HUES6 (cell line): Measurements from ENCODE around the gene CCNL2.
A peak's percentile ranks its signal among the peaks of the same experiment; 100 is the strongest.

Experiments
- H3K27ac ChIP-seq: 2 replicates; pipeline ENCODE4 v1.7.0; 2013; ENCODE audit warnings: low read depth, mild to moderate bottlenecking, low read length, inconsistent platforms
- H3K27me3 ChIP-seq: 2 replicates; pipeline ENCODE4 v1.6.1; 2013; ENCODE audit warnings: low read length; ENCODE audit not compliant: control insufficient read depth, insufficient read depth
- H3K36me3 ChIP-seq: 2 replicates; pipeline ENCODE4 v1.6.1; 2013; ENCODE audit warnings: low read length; ENCODE audit not compliant: control insufficient read depth, insufficient read depth
- H3K4me1 ChIP-seq: 2 replicates; pipeline ENCODE4 v1.6.1; 2013; ENCODE audit warnings: low read length; ENCODE audit not compliant: control insufficient read depth, insufficient read depth
- H3K4me3 ChIP-seq: 2 replicates; pipeline ENCODE4 v1.5.1; 2013; ENCODE audit warnings: low read depth, low read length
- H3K9ac ChIP-seq: one replicate; pipeline ENCODE4 v1.6.1; 2013; ENCODE audit warnings: mild to moderate bottlenecking, low read length
- H3K9me3 ChIP-seq: 2 replicates; pipeline ENCODE4 v1.6.1; 2013; ENCODE audit warnings: low read depth, low read length; ENCODE audit not compliant: control insufficient read depth, insufficient read depth

CCNL2 gene

DNA sequence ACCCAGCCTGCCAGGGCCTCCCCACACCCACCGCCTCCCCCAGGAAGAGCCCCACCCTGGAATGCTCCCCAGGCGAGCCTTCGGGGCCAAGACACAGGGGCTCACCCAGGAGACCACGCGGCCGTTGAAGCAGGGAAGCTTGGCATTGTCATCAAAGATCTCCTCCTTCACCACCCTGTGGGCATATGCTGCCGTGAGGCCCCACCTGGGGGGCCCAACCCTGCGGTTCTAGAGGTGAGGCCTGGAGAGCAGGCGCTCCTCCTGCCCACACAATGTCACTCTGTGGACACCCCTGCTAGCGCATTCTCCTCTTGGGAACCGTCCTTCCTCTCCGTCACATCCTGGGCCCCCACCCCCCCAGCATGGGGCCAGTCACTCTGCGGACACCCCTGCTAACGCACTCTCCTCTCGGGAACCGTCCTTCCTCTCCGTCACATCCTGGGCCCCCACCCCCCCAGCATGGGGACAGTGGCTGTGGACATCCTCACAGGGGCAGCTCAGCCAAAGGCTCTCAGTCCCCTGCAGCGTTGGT lies 56.5 kb downstream of the CCNL2 start:
- Histone ChIP-seq H3K4me1 (peaks cover 5% of the 10 kb centered on the region), H3K4me3 (no peak overlapping the region), H3K36me3 (peaks cover 38% of the 10 kb centered on the region), H3K9ac (no peak overlapping the region), H3K27me3 (no peaks in the 10 kb centered on the region), H3K27ac (0 out of 2 replicates have a peak overlapping the region, but pooled peaks have one; percentile 19), H3K9me3 (no peaks in the 10 kb centered on the region)

GRCh38 chr1:1342061-1342562 lies 57.0 kb downstream of the CCNL2 start:
- Histone ChIP-seq H3K4me1 (no peaks in the 10 kb centered on the region), H3K27ac (0 out of 2 replicates have a peak overlapping the region, but pooled peaks have one; percentile 19), H3K4me3 (no peak overlapping the region), H3K27me3 (no peaks in the 10 kb centered on the region), H3K9me3 (no peaks in the 10 kb centered on the region), H3K36me3 (peaks cover 38% of the 10 kb centered on the region), H3K9ac (no peak overlapping the region)

GRCh38 chr1:1341549-1342021 lies 57.5 kb downstream of the CCNL2 start:
- no peak overlapping the region for H3K9ac ChIP-seq
- H3K36me3 ChIP-seq, result peaks cover 38% of the 10 kb centered on the region
- H3K27ac ChIP-seq, result no peak overlapping the region
- no peaks in the 10 kb centered on the region for H3K27me3 ChIP-seq
- no peak overlapping the region for H3K4me3 ChIP-seq
- no peaks in the 10 kb centered on the region for H3K4me1 ChIP-seq
- H3K9me3 ChIP-seq, result no peaks in the 10 kb centered on the region

DNA sequence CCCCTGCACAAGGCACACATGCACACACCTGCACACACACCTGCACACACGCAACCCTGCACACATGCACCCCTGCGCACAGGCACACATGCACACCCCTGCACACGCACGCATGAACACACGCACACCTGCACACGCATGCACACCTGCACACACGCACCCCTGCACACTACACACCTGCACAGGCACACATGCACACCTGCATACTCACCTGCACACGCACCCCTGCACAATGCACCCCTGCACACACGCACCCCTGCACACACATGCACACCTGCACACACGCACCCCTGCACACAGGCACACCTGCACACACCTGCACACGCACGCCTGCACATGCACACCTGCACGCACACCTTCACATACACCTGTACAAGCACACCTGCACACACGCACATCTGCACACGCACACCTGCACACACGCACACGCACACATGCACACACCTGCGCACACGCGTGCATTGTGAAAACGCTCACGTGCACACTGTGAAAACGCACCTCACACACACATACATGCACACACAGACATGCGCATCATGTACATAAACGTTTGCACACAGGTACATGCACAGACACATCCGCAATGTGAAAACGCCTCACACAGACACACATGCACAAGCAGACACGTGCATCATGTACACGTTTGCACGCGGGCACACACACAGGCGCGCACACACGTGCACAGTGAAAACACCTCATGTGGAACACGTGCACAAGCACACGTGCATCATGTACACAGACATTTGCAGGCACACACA lies 58.2 kb downstream of the CCNL2 start:
- no peaks in the 10 kb centered on the region for H3K27me3 ChIP-seq
- peaks cover 34% of the 10 kb centered on the region for H3K36me3 ChIP-seq
- H3K4me1 ChIP-seq, result no peaks in the 10 kb centered on the region
- no peaks in the 10 kb centered on the region for H3K9me3 ChIP-seq
- no peak overlapping the region for H3K27ac ChIP-seq
- no peak overlapping the region for H3K9ac ChIP-seq
- H3K4me3 ChIP-seq, result no peak overlapping the region

DNA sequence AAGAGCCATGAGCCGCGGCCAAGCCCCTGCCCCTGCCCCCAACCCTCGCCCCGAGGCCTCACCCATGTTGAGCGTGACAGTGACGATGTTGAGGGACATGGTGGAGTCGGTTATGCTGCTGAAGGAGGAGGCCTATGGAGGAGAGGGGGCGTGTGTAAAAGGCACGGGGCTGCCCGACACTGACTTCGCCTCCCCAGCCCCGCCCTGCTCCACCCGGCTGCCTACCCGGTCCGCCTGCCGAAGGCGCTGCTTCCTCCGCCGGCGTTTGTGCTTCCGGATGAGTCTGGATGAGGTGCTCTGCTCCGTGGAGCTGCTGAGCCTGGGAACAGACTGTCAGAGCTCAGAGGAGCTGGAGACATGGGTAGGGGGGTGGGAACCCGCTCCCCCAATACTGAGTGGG lies 59.0 kb downstream of the CCNL2 start:
- Histone ChIP-seq H3K4me3 (no peak overlapping the region), H3K36me3 (peaks cover 38% of the 10 kb centered on the region), H3K27ac (no peak overlapping the region), H3K4me1 (no peaks in the 10 kb centered on the region), H3K9ac (no peak overlapping the region), H3K27me3 (no peaks in the 10 kb centered on the region), H3K9me3 (no peaks in the 10 kb centered on the region)

GRCh38 chr1:1338278-1338677 lies 60.9 kb downstream of the CCNL2 start:
- Histone ChIP-seq H3K27ac (no peak overlapping the region), H3K9ac (no peak overlapping the region), H3K36me3 (peaks cover 39% of the 10 kb centered on the region), H3K27me3 (no peaks in the 10 kb centered on the region), H3K9me3 (no peaks in the 10 kb centered on the region), H3K4me3 (no peak overlapping the region), H3K4me1 (no peaks in the 10 kb centered on the region)

DNA sequence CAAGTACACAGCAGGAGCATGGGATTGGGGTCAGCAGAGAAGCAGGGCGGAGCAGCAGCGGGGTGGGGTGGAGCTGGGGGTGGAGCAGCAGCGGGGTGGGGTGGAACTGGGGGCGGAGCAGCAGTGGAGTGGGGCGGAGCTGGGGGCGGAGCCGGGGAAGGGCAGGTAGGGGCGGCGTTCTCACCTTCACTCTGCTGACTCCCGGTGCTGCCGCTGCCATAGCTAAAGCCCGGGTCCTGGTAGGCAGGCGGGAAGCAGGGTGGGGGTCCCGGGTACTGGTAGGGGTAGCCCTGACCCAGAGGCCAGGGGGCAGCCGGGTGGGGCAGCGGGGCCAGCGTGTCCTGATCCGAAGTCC lies 61.4 kb downstream of the CCNL2 start:
- Histone ChIP-seq H3K9ac (no peak overlapping the region), H3K36me3 (peaks cover 39% of the 10 kb centered on the region), H3K9me3 (no peaks in the 10 kb centered on the region), H3K4me1 (no peaks in the 10 kb centered on the region), H3K27me3 (no peaks in the 10 kb centered on the region), H3K27ac (no peak overlapping the region), H3K4me3 (no peak overlapping the region)

DNA sequence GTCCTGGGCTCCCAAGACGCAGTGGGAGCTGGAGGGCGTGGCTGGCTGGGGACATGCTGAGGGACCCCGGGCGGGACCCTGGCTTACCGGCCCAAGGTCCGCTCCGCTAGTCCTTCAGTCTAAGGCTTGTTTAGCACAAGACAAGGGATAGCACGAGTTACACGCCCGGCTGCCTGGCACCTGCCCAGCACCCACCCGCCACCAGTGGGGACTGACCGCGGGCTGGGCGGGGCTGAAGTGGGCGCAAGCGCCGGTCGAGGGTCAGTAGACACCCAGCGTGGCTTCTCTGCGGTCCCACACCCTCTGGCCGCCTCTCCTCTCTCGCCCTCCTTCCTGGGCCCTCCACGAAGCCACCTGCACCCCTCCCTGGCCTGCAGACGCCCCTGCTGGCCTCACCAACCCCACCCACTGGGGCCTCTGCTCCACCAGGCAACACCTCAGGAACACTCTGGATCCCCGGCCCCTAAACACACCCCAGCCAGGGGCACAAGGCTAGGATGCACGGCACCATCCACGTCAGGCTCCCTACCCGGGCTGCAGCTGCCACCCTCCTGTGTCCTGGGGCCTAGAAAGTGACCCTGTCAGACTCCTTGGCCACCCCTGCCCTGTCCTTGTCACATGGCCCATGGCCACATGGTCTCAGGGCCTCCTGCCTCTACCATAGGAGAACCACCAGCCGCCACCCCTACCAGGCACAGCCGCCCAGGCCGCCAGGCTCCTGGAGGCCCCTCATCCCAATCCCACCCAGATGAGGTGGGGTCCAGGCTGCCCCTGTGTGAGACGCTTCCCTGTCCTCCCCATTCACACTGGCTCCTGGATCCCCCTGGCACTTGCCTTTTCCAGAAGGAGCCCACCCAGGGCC lies 62.0 kb downstream of the CCNL2 start:
- no peak overlapping the region for H3K27ac ChIP-seq
- H3K9ac ChIP-seq, result no peak overlapping the region
- H3K9me3 ChIP-seq, result no peaks in the 10 kb centered on the region
- H3K4me1 ChIP-seq, result no peaks in the 10 kb centered on the region
- no peak overlapping the region for H3K4me3 ChIP-seq
- H3K27me3 ChIP-seq, result no peaks in the 10 kb centered on the region
- peaks cover 39% of the 10 kb centered on the region for H3K36me3 ChIP-seq

GRCh38 chr1:1336446-1336845 lies 62.7 kb downstream of the CCNL2 start:
- Histone ChIP-seq H3K36me3 (peaks cover 34% of the 10 kb centered on the region), H3K27me3 (no peaks in the 10 kb centered on the region), H3K4me1 (no peaks in the 10 kb centered on the region)

DNA sequence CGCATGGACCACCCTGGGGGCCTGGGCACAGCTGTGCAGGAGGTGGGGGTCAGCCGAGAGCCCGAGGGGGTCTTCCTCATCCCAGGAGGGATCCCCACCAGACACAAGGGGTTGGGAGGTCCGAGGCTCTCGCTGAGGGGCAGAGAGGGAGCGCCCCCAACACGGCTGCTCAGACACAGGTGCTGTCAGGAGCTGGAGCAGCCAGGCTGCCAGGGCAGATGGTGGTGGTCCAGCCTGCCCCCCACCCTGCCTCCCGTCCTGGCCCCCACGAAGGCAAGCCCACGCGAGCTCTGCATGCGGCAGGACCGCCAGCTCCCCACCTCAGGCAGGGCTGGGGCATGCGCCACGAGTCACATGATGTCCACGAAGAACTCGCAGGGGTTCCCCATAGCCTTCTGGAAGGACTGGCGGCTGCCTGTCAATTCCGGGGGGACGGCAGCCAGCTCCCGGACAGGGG lies 63.3 kb downstream of the CCNL2 start:
- no peak overlapping the region for H3K9ac ChIP-seq
- H3K36me3 ChIP-seq, result peaks cover 28% of the 10 kb centered on the region
- no peaks in the 10 kb centered on the region for H3K4me1 ChIP-seq
- H3K4me3 ChIP-seq, result no peak overlapping the region
- H3K9me3 ChIP-seq, result no peaks in the 10 kb centered on the region
- no peaks in the 10 kb centered on the region for H3K27me3 ChIP-seq
- no peak overlapping the region for H3K27ac ChIP-seq

More at GRCh38 chr1:1336446-1336845, 62.7 kb downstream of the CCNL2 start:
- no peak overlapping the region for H3K27ac ChIP-seq
- no peaks in the 10 kb centered on the region for H3K9me3 ChIP-seq
- H3K4me3 ChIP-seq, result no peak overlapping the region
- no peak overlapping the region for H3K9ac ChIP-seq
